Epithelial cell of alveolus of lung (primary cell): ENCODE results near the gene KTI12. TPM values are rescaled to one million over a fixed set of nuclear protein-coding genes. Genes with fewer than 3 reads are reported as not detected.

Experiments used
- total RNA-seq: library from RNA; depleted of rRNA; stranded (reverse); fragments of >200 nt; gene quantifications from 2 replicates; pipeline ENCODE4 v1.2.1, GENCODE V29; 2015

KTI12 gene
- 11.0 and 15.3 TPM in 2 replicates for total RNA-seq

GRCh38 chr1:52033190-52034049, at the start of gene KTI12:
TSS of gene KTI12 (minus strand) at chr1:52033810. CDS start at chr1:52033761, 49 bp downstream.

GRCh38 chr1:52056163-52056936, 22.7 kb upstream of the KTI12 start, which contains the start of gene BTF3L4:
TSS of gene BTF3L4 (plus strand) at chr1:52056295. CDS start at chr1:52059848, 3,553 bp downstream.

GRCh38 chr1:52055066-52055865, 21.7 kb upstream of the KTI12 start, which contains the start of gene TXNDC12:
TSS of gene TXNDC12 (minus strand) at chr1:52055191. CDS start at chr1:52055096, 95 bp downstream.

GRCh38 chr1:51990478-51990965, 43.1 kb downstream of the KTI12 start, which contains the start of gene RAB3B:
TSS of gene RAB3B (minus strand) at chr1:51990700. CDS start at chr1:51977117, 13,583 bp downstream.

Other genes starting within 250 kb of the KTI12 start
- 53.5 and 64.3 TPM in 2 replicates for gene NRDC, start 155.1 kb downstream of the KTI12 start, total RNA-seq
- 3.9 and 13.1 TPM in 2 replicates for gene RAB3B, start 43.1 kb downstream of the KTI12 start, total RNA-seq
- gene TXNDC12, start 21.4 kb upstream of the KTI12 start, total RNA-seq, result 41.9 and 63.1 TPM in 2 replicates
- 41.0 and 51.8 TPM in 2 replicates for gene BTF3L4, start 22.5 kb upstream of the KTI12 start, total RNA-seq
- gene ZFYVE9, start 108.3 kb upstream of the KTI12 start, total RNA-seq, result 14.2 and 22.2 TPM in 2 replicates